ENCODE measurements around the gene GPR141.
A peak's percentile ranks its signal among the peaks of the same experiment; 100 is the strongest.

Gene GPR141

GRCh38 chr7:37705976-37706375 lies 22.4 kb downstream of the GPR141 start:
- FAIRE-seq (no peak), DNase-seq (ENCODE audit: insufficient read length, low spot score) (no peak)
- TF ChIP-seq POLR2AphosphoS5 (IDR thresholded peaks at IDR 0.05; ENCODE audit: low read depth, low read length) (no peak), POU2F2 (IDR thresholded peaks at IDR 0.05; ENCODE audit: low read depth, low read length) (no peak), TAF1 (IDR thresholded peaks at IDR 0.05; ENCODE audit: low read depth, low read length) (no peak), POLR2A (IDR thresholded peaks at IDR 0.05; ENCODE audit: low read depth, low read length) (no peak)

GRCh38 chr7:37706804-37707203 lies 23.2 kb downstream of the GPR141 start:
- DNase-seq (ENCODE audit: insufficient read length, low spot score) = no peak
- 0 out of 2 replicates have a peak, but pooled peaks have one; percentile 4 for TF ChIP-seq SPI1 (IDR thresholded peaks at IDR 0.05; ENCODE audit: low read depth, low read length)
- no peak for TF ChIP-seq POLR2A (IDR thresholded peaks at IDR 0.05; ENCODE audit: low read depth, low read length)
- no peak for FAIRE-seq

GRCh38 chr7:37707754-37708485 lies 24.4 kb downstream of the GPR141 start:
- FAIRE-seq (peak; percentile 13), DNase-seq (ENCODE audit: insufficient read length, low spot score) (no peak)
- TF ChIP-seq SPI1 (IDR thresholded peaks at IDR 0.05; ENCODE audit: low read depth, low read length) (no peak), POLR2A (IDR thresholded peaks at IDR 0.05; ENCODE audit: low read depth, low read length) (no peak), POLR2AphosphoS5 (IDR thresholded peaks at IDR 0.05; ENCODE audit: low read depth, low read length) (no peak), TAF1 (IDR thresholded peaks at IDR 0.05; ENCODE audit: low read depth, low read length) (no peak), POU2F2 (IDR thresholded peaks at IDR 0.05; ENCODE audit: low read depth, low read length) (no peak), PAX5 (IDR thresholded peaks at IDR 0.05; ENCODE audit: insufficient read depth, low read length, severe bottlenecking) (no peak)

GRCh38 chr7:37709631-37710509 lies 26.3 kb downstream of the GPR141 start:
- DNase-seq (ENCODE audit: insufficient read length, low spot score) = no peak
- FAIRE-seq = peak; percentile 89
- TF ChIP-seq POU2F2 (IDR thresholded peaks at IDR 0.05; ENCODE audit: low read depth, low read length) = 0 out of 2 replicates have a peak, but pooled peaks have one; percentile 20
- TF ChIP-seq POLR2AphosphoS5 (IDR thresholded peaks at IDR 0.05; ENCODE audit: low read depth, low read length) = no peak
- no peak for TF ChIP-seq TAF1 (IDR thresholded peaks at IDR 0.05; ENCODE audit: low read depth, low read length)

- DNase-seq (ENCODE audit: insufficient read length, low spot score) = no peak
- TF ChIP-seq POU2F2 (IDR thresholded peaks at IDR 0.05; ENCODE audit: low read depth, low read length) = no peak
- no peak for TF ChIP-seq POLR2A (IDR thresholded peaks at IDR 0.05; ENCODE audit: low read depth, low read length)
- no peak for FAIRE-seq
These were observed 30.0 kb downstream of the GPR141 start for GRCh38 chr7:37713613-37714012.

- no peak for TF ChIP-seq POLR2A (IDR thresholded peaks at IDR 0.05; ENCODE audit: low read depth, low read length)
- TF ChIP-seq SPI1 (IDR thresholded peaks at IDR 0.05; ENCODE audit: low read depth, low read length) = no peak
- no peak for TF ChIP-seq POLR2AphosphoS5 (IDR thresholded peaks at IDR 0.05; ENCODE audit: low read depth, low read length)
- DNase-seq (ENCODE audit: insufficient read length, low spot score) (no peak), FAIRE-seq (no peak)
These were observed 31.0 kb downstream of the GPR141 start for GRCh38 chr7:37714606-37715005.

- DNase-seq (ENCODE audit: insufficient read length, low spot score) = no peak
- no peak for TF ChIP-seq TAF1 (IDR thresholded peaks at IDR 0.05; ENCODE audit: low read depth, low read length)
- TF ChIP-seq PAX5 (IDR thresholded peaks at IDR 0.05; ENCODE audit: insufficient read depth, low read length, severe bottlenecking) = no peak
- TF ChIP-seq POLR2AphosphoS5 (IDR thresholded peaks at IDR 0.05; ENCODE audit: low read depth, low read length) = no peak
- TF ChIP-seq POLR2A (IDR thresholded peaks at IDR 0.05; ENCODE audit: low read depth, low read length) = no peak
- no peak for TF ChIP-seq POU2F2 (IDR thresholded peaks at IDR 0.05; ENCODE audit: low read depth, low read length)
- TF ChIP-seq SPI1 (IDR thresholded peaks at IDR 0.05; ENCODE audit: low read depth, low read length) = no peak
- FAIRE-seq = no peak
These were observed 35.0 kb downstream of the GPR141 start for GRCh38 chr7:37718585-37718984.

- FAIRE-seq (peak; percentile 84), DNase-seq (ENCODE audit: insufficient read length, low spot score) (no peak)
- no peak for TF ChIP-seq TAF1 (IDR thresholded peaks at IDR 0.05; ENCODE audit: low read depth, low read length)
- no peak for TF ChIP-seq SPI1 (IDR thresholded peaks at IDR 0.05; ENCODE audit: low read depth, low read length)
- no peak for TF ChIP-seq POU2F2 (IDR thresholded peaks at IDR 0.05; ENCODE audit: low read depth, low read length)
- no peak for TF ChIP-seq POLR2AphosphoS5 (IDR thresholded peaks at IDR 0.05; ENCODE audit: low read depth, low read length)
- TF ChIP-seq PAX5 (IDR thresholded peaks at IDR 0.05; ENCODE audit: insufficient read depth, low read length, severe bottlenecking) = no peak
- no peak for TF ChIP-seq POLR2A (IDR thresholded peaks at IDR 0.05; ENCODE audit: low read depth, low read length)
These were observed 35.5 kb downstream of the GPR141 start for GRCh38 chr7:37719077-37719476.

- FAIRE-seq (no peak), DNase-seq (ENCODE audit: insufficient read length, low spot score) (no peak)
- TF ChIP-seq POLR2A (IDR thresholded peaks at IDR 0.05; ENCODE audit: low read depth, low read length) (no peak), POU2F2 (IDR thresholded peaks at IDR 0.05; ENCODE audit: low read depth, low read length) (no peak), TAF1 (IDR thresholded peaks at IDR 0.05; ENCODE audit: low read depth, low read length) (no peak), POLR2AphosphoS5 (IDR thresholded peaks at IDR 0.05; ENCODE audit: low read depth, low read length) (no peak), PAX5 (IDR thresholded peaks at IDR 0.05; ENCODE audit: insufficient read depth, low read length, severe bottlenecking) (no peak), SPI1 (IDR thresholded peaks at IDR 0.05; ENCODE audit: low read depth, low read length) (no peak)
These were observed 41.2 kb downstream of the GPR141 start for GRCh38 chr7:37724732-37725131.

GRCh38 chr7:37726016-37726415 lies 42.5 kb downstream of the GPR141 start:
- TF ChIP-seq PAX5 (IDR thresholded peaks at IDR 0.05; ENCODE audit: insufficient read depth, low read length, severe bottlenecking) = no peak
- TF ChIP-seq SPI1 (IDR thresholded peaks at IDR 0.05; ENCODE audit: low read depth, low read length) = 0 out of 2 replicates have a peak, but pooled peaks have one; percentile 8
- FAIRE-seq = peak; percentile 56
- DNase-seq (ENCODE audit: insufficient read length, low spot score) = no peak
